Naive thymus-derived CD8-positive, alpha-beta T cell (primary cell): ENCODE measurements around the gene POC1B. TPM values are rescaled to one million over a fixed set of nuclear protein-coding genes. Genes with fewer than 3 reads are reported as not detected.
A peak's percentile ranks its signal among the peaks of the same experiment; 100 is the strongest.
"Not testable (repeated sequence)": the region's sequence is repeated elsewhere in the genome, so short reads cannot be mapped to it uniquely, and the experiment has no call there.

Experiments
- ATAC-seq, 2 donors: fragments of 150-1000 bp; cut with Tn5 transposase in 1 of 2; sonication (Bioruptor Pico), chemical (Tn5 transposase) in 1 of 2; 1 replicate in 1 of 2; 2 replicates in 1 of 2; pipeline ENCODE4 v1.10.0; 2021; ENCODE audit warnings: mild to moderate bottlenecking in 2 of 2, moderate library complexity in 2 of 2
- POLR2A ChIA-PET: fragments of 350-600 bp; sonication (Branson Sonifier 250); formaldehyde crosslinking; loops from one replicate; lab custom pipeline; 2021; ENCODE audit warnings: antibody characterized with exemption; lab: Charles Lee
- DNase-seq, 10 donors: peaks; one replicate each; pipeline versions ENCODE4 v3.0.0 to v3.0.0-alpha.2; 2020 to 2022
- H3K27ac Mint-ChIP-seq, 10 donors: one replicate each; pipeline ENCODE4 v1.8.0; 2020 to 2022; ENCODE audit warnings: mild to moderate bottlenecking in 10 of 10, mixed read lengths in 10 of 10, moderate library complexity in 4 of 10, inconsistent platforms in 1 of 10
- H3K27me3 Mint-ChIP-seq, 5 donors: one replicate each; pipeline ENCODE4 v1.8.0; 2021 to 2022; ENCODE audit warnings: mixed read lengths in 5 of 5
- H3K36me3 Mint-ChIP-seq, 3 donors: one replicate each; pipeline ENCODE4 v1.8.0; 2020 to 2022; ENCODE audit warnings: mixed read lengths in 3 of 3, mild to moderate bottlenecking in 2 of 3, inconsistent platforms in 1 of 3
- H3K4me1 Mint-ChIP-seq, 4 donors: one replicate each; pipeline ENCODE4 v1.8.0; 2021 to 2022; ENCODE audit warnings: mixed read lengths in 4 of 4
- H3K4me3 Mint-ChIP-seq, 10 donors: one replicate each; pipeline ENCODE4 v1.8.0; 2020 to 2022; ENCODE audit warnings: mild to moderate bottlenecking in 10 of 10, mixed read lengths in 10 of 10, moderate library complexity in 6 of 10, inconsistent platforms in 1 of 10
- H3K9me3 Mint-ChIP-seq, 9 donors: one replicate each; pipeline ENCODE4 v1.8.0; 2020 to 2022; ENCODE audit warnings: mixed read lengths in 9 of 9, mild to moderate bottlenecking in 3 of 9, inconsistent platforms in 1 of 9, moderate library complexity in 1 of 9
- polyA plus RNA-seq, 3 donors: library from polyadenylated mRNA; unstranded; fragments of 300-500 nt; fragmentation: Illumina TruSeq; gene quantifications; one replicate each; pipeline ENCODE4 v1.2.3, GENCODE V29; 2021
- total RNA-seq, 8 experiments: library from RNA in 2 of 8; stranded (reverse) in 2 of 8; gene quantifications; one replicate each; pipeline ENCODE4 v1.2.3 and lab custom pipeline; 2021 to 2026

The POC1B gene
- total and polyA plus RNA-seq, 5 experiments from 2014 or later = 22.1 to 33.0 (median 29.0) TPM

DNA sequence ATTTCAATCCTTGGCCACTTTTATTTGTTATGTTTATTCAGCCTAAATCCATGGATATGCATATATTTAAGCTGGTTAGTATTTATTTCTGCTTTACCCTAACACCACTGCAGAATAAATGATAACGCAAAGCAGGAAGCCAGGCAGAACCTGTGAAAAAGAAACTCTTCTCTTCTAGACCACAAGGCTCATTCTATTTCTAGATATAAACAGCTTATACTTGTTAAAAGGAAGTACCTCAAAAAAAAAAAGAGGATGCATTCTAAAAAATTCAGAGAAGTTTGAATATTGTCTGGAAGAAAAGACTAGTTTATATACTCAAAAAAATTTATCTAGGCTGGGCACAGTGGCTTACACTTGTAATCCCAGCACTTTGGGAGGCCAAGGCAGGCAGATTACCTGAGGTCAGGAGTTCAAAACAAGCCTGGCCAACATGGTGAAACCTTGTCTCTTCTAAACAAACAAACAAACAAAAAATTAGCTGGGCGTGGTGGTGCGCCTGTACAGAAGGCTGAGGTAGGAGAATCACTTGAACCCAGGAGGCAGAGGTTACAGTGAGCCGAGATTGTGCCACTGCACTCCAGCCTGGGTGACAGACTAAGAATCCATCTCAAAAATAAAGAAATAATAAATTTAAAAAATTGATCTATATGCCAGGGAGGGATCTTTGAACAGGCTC is 57.1 kb downstream of the POC1B start:
- H3K9me3 Mint-ChIP-seq = no peaks in the 10 kb centered on the region
- H3K27me3 Mint-ChIP-seq = no peaks in the 10 kb centered on the region
- H3K27ac Mint-ChIP-seq = peak overlapping the region; percentile 78 to 95 (median 89)
- peaks cover 19 to 59% (median 41%) of the 10 kb centered on the region in 4 donors for H3K4me1 Mint-ChIP-seq
- DNase-seq (peak in 3 of 10 donors; percentile 25 to 47 (median 37)), ATAC-seq (peak; percentile 78 to 87)
- H3K36me3 Mint-ChIP-seq = peaks cover 0 to 2% (median 0%) of the 10 kb centered on the region in 3 donors
- H3K4me3 Mint-ChIP-seq = peak overlapping the region; percentile 55 to 85 (median 77)
- POLR2A ChIA-PET = interaction anchor here (0.7 to 1.6 kb wide), 2 partner anchors 56 to 213 kb away, joined by 3 to 14 read pairs; partner anchors contain the start of genes GALNT4 and POC1B

DNA sequence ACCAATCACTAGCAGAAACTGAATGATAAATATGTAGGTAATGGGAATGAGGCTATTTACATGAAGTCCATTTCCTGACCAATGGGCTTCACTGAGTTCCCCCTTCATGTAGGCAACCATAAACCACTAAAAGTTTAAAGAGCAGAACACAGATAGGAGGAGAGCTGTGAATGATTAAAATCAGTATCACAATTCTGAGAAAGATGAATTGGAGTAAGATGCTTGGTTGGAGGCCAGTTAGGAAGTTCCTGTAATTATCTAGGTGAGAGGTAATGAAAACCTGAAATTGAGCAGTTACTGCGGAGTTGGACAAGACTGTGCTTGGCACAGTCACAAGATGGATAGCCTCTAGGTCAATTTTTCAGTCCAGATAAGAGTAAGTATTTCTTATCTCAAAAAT is 57.8 kb downstream of the POC1B start:
- Mint-ChIP-seq H3K9me3 (no peaks in the 10 kb centered on the region), H3K27ac (peak overlapping the region in 5 of 10 donors; percentile 8 to 90 (median 46)), H3K36me3 (peaks cover 0 to 2% (median 0%) of the 10 kb centered on the region in 3 donors), H3K27me3 (no peaks in the 10 kb centered on the region), H3K4me3 (peak overlapping the region in 6 of 10 donors; percentile 14 to 57 (median 47)), H3K4me1 (peaks cover 19 to 59% (median 41%) of the 10 kb centered on the region in 4 donors)
- POLR2A ChIA-PET = interaction anchor here (0.7 to 1.6 kb wide), 2 partner anchors 57 to 214 kb away, joined by 3 to 14 read pairs; partner anchors contain the start of genes GALNT4 and POC1B
- DNase-seq = no peak
- no peak for ATAC-seq

DNA sequence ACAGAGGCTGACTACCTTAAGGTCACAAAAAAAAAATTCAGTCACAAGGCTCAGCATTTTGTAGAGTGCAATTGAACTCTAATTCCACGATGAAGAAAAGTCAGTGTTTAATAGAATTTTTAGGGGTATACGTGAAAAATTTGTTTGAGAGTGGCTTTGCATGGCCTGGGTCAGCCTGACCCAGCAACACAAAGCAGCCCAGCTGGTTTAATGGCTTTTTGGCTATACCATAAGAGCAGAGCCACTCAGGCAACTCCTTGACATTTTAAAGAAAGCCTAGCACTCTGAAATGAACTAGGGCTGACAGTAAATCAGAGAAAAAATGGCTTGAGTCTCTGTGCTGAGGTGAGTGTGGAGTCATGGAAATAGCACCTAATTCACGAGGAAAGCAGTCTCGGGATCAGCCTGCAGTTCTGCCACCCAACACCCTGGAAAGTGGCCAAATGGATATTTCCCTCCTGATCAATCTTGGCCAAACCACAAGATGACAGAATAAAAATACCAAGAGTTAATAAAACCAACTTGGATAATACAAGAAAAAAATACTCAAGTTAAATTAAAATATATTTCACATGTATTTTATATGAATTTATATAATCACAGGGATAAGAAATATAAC is 60.8 kb downstream of the POC1B start:
- no peak overlapping the region for H3K4me3 Mint-ChIP-seq

DNA sequence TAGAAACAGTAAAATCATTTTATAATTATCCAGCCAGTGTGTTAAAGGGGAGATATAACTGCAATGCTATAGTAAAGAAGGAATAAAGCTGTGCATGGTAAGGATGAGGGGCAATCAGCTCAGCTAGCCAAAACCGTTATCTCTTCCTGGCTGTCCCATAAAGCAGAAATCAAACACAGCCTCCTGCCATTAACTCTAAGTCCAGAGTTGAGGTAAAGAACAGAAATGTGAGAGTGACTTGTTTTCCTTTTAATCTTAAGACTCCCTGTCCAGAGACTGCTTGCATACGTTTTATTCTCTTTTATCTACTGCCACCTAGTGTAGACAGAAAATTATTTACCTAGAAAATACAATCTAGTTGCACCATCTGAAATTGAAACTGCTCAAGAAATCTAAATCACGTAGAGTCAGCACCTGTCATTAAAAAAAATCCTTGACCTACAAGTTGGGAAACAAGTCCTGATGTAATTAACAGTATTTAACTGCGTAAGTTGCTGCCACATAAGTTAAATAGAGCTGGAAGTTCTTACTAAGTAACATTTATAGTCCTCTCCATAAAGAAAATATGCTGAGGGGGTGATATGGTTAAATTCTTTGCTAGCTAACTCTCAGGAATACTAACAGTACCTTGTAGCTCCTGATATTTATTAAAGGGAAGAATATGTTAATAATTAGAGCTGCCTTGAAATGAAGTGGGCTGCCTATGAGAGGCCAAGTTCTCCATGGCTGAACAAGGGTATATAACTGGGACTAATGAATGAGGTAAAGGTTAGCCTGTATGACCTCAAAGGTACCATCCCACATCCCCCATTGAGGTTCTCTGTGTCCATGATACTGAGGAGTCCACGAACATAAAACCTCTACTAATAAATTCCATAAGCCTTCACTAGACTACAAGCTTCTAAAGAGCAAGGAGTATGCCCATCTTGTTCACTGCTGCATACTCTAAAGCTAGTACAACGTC is 63.9 kb downstream of the POC1B start:
- H3K27ac Mint-ChIP-seq = peak overlapping the region in 6 of 10 donors; percentile 14 to 81 (median 41)
- H3K9me3 Mint-ChIP-seq = no peaks in the 10 kb centered on the region
- ATAC-seq (peak; percentile 71 to 74), DNase-seq (peak in 3 of 10 donors; percentile 61 to 63 (median 62))
- no peaks in the 10 kb centered on the region for H3K27me3 Mint-ChIP-seq
- peaks cover 2 to 30% (median 19%) of the 10 kb centered on the region in 4 donors for H3K4me1 Mint-ChIP-seq
- H3K4me3 Mint-ChIP-seq = peak overlapping the region in 6 of 10 donors; percentile 13 to 70 (median 28)
- H3K36me3 Mint-ChIP-seq = peaks cover 0 to 27% (median 5%) of the 10 kb centered on the region in 3 donors
- POLR2A ChIA-PET = interaction anchor here (0.9 kb wide), 1 partner anchor 445 kb away, joined by 3 read pairs; no protein-coding TSS in a partner anchor

More for the DNA sequence above, 60.8 kb downstream of the POC1B start:
- H3K36me3 Mint-ChIP-seq = peaks cover 0 to 9% (median 0%) of the 10 kb centered on the region in 3 donors
- H3K27me3 Mint-ChIP-seq = no peaks in the 10 kb centered on the region
- peak overlapping the region in 2 of 10 donors; percentile 9 to 90 for H3K27ac Mint-ChIP-seq
- peaks cover 18 to 56% (median 44%) of the 10 kb centered on the region in 4 donors for H3K4me1 Mint-ChIP-seq
- ATAC-seq (no peak), DNase-seq (no peak)
- H3K9me3 Mint-ChIP-seq = no peaks in the 10 kb centered on the region
- POLR2A ChIA-PET = no interaction called here

DNA sequence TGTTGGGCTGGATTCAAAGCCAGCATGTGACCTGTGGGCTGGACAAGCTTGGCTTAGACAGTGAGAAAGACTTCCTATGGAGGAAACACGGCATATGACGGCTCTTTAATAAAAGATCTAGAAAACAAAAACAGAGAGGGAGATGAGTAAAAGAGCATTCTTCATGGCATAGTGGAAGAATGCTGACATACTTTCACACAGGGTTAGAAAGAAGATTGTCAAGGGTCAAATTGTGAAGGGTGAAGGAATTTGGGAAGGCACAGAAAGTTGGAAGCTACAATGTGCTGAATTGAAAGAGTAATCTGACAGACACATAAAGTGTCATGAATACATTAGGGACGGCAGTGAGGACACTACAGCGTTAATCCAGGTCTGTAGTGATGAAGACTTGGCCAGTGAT is 64.7 kb downstream of the POC1B start:
- Mint-ChIP-seq H3K27ac (no peak overlapping the region), H3K36me3 (peaks cover 0 to 30% (median 5%) of the 10 kb centered on the region in 3 donors), H3K4me1 (peaks cover 2 to 27% (median 12%) of the 10 kb centered on the region in 4 donors), H3K27me3 (no peaks in the 10 kb centered on the region), H3K4me3 (no peak overlapping the region), H3K9me3 (no peaks in the 10 kb centered on the region)
- DNase-seq (no peak), ATAC-seq (no peak)
- POLR2A ChIA-PET = interaction anchor here (0.6 kb wide), 1 partner anchor 26 kb away, joined by 4 read pairs; no protein-coding TSS in a partner anchor

DNA sequence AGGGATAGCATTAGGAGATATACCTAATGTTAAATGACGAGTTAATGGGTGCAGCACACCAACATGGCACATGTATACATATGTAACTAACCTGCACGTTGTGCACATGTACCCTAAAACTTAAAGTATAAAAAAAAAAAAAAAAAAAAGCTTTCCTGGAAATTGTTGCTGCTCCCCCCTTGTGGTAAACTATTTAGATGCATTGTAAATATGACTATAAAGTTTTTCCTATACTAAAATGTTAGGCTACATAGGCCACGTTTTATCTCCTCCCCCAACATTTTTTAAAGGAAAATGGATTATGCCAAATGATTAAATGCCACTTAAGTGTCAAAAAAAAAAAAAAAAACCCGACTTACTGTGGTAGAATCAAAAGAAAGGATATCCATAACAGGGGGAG is 66.6 kb downstream of the POC1B start:
- H3K4me3 Mint-ChIP-seq, POLR2A ChIA-PET, H3K27ac Mint-ChIP-seq, ATAC-seq, H3K9me3 Mint-ChIP-seq, DNase-seq, H3K27me3 Mint-ChIP-seq: not testable (repeated sequence)
- Mint-ChIP-seq H3K4me1 (peaks cover 6 to 29% (median 11%) of the 10 kb centered on the region in 4 donors), H3K36me3 (peaks cover 0 to 40% (median 10%) of the 10 kb centered on the region in 3 donors)

DNA sequence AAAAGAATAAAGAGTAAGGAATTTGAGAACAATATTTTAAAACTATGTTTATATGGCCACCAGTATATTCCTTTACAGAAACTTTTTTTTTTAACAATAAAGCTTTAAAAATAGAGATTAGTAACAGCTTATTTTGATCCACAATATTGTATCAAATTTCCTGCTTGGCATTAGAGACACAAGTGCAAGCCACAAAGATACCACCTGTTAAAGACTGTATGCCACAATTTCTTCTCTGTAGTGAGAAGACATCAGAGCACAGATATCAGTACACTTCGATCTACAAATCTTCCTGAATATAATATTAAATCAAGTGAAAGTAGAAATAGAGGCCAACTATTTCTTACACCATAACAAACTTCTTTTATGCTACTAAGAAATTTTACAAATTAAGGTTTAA is 69.3 kb downstream of the POC1B start:
- DNase-seq = no peak
- POLR2A ChIA-PET = no interaction called here
- no peak for ATAC-seq

DNA sequence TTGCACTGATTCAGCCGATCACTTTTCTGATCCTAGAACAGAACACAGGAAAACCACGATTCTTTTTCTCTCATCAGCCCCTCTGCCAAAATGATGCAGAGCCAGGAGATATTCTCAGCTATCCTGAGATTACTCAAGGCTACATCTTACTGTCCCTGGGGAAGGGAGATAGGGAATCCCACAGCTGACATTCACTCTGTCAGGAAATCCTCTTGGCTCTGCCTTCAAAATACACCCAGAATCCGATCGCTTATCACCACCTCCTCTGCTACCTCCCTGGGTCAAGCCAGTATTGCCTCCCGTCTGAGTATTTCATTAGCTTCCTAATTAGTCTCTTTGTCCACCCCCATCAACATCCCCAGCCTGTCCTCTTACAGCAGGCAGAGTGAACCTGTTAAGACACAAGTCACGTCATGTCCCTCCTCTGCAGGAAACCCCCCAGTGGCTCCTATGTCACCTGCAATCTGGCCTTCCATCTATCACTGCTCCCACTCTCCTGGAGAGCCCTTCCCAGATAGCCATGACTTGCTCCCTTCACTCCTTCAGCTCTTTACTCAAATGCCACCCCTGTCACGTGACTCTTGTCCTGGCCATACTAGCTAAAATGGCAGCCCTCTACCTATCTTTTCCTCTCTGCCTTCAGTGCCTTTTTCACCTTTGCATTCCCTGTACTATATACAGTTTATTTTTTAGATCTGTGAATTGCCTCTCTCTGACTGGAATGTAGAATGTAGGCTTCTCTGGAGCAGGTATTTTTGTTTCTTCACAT is 71.6 kb downstream of the POC1B start:
- peak overlapping the region in 2 of 10 donors; percentile 8 to 38 for H3K27ac Mint-ChIP-seq
- H3K27me3 Mint-ChIP-seq = no peaks in the 10 kb centered on the region
- no peak for ATAC-seq
- DNase-seq = no peak
- no peak overlapping the region for H3K4me3 Mint-ChIP-seq
- no peaks in the 10 kb centered on the region for H3K9me3 Mint-ChIP-seq
- POLR2A ChIA-PET = no interaction called here
- H3K4me1 Mint-ChIP-seq = peaks cover 5 to 23% (median 8%) of the 10 kb centered on the region in 4 donors
- peaks cover 0 to 42% (median 14%) of the 10 kb centered on the region in 3 donors for H3K36me3 Mint-ChIP-seq

More for the DNA sequence above, 69.3 kb downstream of the POC1B start:
- Mint-ChIP-seq H3K9me3 (no peaks in the 10 kb centered on the region), H3K4me1 (peaks cover 5 to 29% (median 9%) of the 10 kb centered on the region in 4 donors), H3K27me3 (no peaks in the 10 kb centered on the region), H3K27ac (peak overlapping the region in 1 of 10 donors; percentile 37), H3K36me3 (peaks cover 0 to 44% (median 12%) of the 10 kb centered on the region in 3 donors), H3K4me3 (no peak overlapping the region)

DNA sequence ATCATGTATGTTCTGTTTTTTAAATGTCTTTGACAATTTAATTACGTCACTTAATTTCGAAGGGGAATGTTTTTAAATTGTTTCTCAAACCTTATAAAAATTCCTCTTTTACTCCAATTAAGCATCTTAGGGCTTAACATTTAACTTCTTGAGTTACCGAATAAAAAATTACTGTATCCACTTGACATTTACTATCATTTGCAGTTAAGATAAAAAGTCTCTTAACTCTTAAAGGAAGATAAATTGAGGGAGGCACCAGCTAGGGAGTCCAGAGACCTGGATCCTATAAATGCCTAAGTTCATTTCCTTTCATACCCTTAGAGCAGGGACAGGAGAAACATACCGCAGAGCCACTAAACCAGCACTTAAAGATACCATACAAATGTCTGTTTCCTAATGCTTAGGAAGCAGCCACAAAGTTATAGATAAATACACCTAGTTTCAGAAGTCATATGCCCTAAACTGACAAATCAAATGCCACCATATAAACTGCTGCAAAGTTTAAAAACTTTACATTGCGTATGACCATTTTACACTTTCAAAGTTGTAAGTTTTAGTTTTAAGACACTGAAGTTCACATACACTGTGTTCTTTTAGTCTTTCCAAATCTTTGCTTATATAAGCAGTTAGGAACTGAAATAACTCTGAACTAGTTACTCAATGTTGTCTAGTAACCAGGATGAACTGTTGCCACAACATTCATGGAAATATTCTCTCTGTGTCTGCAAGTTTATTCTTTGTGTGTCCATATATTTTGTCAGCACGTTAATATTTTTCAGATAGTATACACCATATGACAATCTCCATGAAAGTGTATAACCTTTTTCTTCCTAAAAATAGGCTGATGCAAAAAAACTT is 72.5 kb downstream of the POC1B start:
- DNase-seq (no peak), ATAC-seq (no peak)
- Mint-ChIP-seq H3K27me3 (no peaks in the 10 kb centered on the region), H3K27ac (peak overlapping the region in 1 of 10 donors; percentile 73), H3K36me3 (peaks cover 3 to 43% (median 12%) of the 10 kb centered on the region in 3 donors), H3K4me1 (peaks cover 5 to 23% (median 8%) of the 10 kb centered on the region in 4 donors), H3K4me3 (no peak overlapping the region), H3K9me3 (no peaks in the 10 kb centered on the region)
- POLR2A ChIA-PET = no interaction called here

DNA sequence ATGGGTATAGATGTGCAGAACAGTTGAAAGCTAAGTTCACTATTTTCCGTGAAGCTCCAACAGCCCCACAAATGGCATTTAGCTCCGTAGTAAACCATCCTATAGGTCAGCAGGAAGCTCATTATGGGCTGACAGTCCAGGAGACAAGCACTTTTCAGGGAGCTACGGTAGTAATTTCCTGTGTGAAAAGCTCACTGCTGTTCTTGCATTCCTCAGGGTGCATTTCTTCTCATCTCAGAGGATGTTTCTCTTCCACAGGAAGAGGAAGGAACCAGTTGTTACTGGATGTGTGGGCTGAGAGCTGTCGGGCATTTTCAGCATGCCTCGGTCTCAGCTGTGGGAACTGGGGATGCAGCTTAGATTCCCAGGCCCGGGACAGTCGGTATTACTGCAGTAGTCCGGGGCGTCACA is 74.0 kb downstream of the POC1B start:
- H3K9me3 Mint-ChIP-seq = peaks cover 0 to under 1% (median 0%) of the 10 kb centered on the region in 9 donors
- no peaks in the 10 kb centered on the region for H3K27me3 Mint-ChIP-seq
- peak overlapping the region in 1 of 10 donors; percentile 52 for H3K27ac Mint-ChIP-seq
- DNase-seq (no peak), ATAC-seq (no peak)
- peaks cover 9 to 38% (median 19%) of the 10 kb centered on the region in 3 donors for H3K36me3 Mint-ChIP-seq
- POLR2A ChIA-PET = no interaction called here
- no peak overlapping the region for H3K4me3 Mint-ChIP-seq
- peaks cover 8 to 20% (median 8%) of the 10 kb centered on the region in 4 donors for H3K4me1 Mint-ChIP-seq
